Superior temporal gyrus (tissue), 1 donor: ENCODE data around the gene CMTM8.
"Not testable (repeated sequence)": the region's sequence is repeated elsewhere in the genome, so short reads cannot be mapped to it uniquely, and the experiment has no call there.

ENCODE experiments used
- DNase-seq: peaks from one replicate; pipeline ENCODE4 v3.0.0-alpha.2; 2016; ENCODE audit errors: extremely low spot score

The CMTM8 gene

DNA sequence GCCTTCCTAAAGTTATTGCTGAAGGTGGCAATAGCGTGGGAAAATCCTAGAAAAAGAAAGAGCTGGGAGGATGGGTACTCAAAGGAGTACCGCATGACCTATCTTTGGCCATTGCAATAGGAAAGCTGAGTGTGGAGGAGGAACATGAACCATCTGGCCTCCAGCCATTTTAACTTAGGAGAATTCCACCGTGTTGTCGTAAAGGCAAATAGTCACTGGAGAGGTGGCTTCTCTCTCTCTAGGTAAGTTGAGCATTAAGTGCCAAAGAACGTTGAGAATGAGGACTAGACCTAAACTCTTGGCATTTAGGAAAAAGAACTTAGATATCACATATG lies 137.1 kb downstream of the CMTM8 start:
- DNase-seq: no peak

DNA sequence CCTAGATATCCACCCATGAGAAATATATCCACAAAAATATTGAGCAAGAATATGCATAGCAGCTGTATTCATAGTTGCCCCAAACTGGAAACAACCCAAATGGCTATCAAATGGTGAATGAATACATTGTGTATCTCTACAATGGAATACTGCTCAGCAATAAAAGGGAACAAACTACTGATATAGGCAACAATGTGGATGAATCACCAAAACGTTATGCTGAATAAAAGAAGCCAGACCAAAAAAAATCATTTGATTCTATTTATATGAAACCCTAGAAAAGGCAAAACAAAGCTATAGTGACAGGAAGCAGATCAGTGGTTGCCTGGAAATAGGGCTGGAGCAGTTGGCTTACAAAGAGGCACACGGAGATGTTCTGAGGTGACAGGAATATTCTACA lies 137.6 kb downstream of the CMTM8 start:
- DNase-seq: peak; percentile 61

DNA sequence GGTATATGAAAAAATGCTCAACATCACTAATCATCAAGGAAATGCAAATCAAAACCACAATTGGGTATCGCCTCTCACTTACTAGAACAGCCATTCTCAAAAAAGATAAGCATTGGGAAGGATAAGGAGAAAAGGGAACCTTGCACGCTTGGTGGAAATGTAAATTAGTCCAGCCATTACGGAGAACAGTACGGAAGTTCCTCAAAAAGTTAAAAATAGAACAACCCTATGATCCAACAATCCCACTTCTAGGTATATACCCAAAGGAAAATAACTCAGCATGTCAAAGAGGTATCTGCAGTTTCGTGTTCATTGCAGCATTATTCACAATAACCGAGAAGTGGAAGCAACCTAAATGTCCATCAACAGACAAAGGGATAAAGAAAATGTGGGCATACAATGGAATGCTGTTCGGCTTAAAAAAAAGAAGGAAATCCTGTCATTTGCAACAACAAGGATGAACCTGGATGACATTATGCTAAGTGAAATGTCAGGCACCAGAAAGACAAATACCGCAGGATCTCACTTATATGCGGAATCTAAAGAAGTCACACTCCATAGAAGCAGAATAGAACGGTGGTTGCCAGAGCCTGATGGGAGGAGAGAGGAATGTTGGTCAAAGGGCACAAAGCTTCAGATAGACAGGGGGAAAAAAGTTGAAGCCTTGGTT lies 141.5 kb downstream of the CMTM8 start:
- no peak for DNase-seq

DNA sequence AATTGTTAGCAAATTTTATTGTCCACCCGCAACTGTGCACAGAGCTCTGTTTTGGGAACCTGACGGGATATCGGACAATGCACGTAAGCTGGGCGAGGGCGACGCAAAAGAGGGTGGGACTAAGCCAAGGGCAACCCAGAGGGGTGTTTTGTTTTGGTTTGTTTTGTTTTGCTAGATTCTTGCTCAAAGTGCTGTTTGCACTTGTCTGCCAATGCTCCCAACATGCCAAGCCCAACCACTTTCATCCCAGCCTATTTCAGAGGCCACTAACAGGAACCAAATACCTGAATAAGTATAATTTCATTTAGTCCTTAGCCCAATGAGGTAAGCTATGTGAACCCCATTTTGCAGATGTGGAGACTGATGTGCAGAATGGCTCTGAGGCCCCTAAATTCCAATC lies 143.4 kb downstream of the CMTM8 start:
- no peak for DNase-seq

DNA sequence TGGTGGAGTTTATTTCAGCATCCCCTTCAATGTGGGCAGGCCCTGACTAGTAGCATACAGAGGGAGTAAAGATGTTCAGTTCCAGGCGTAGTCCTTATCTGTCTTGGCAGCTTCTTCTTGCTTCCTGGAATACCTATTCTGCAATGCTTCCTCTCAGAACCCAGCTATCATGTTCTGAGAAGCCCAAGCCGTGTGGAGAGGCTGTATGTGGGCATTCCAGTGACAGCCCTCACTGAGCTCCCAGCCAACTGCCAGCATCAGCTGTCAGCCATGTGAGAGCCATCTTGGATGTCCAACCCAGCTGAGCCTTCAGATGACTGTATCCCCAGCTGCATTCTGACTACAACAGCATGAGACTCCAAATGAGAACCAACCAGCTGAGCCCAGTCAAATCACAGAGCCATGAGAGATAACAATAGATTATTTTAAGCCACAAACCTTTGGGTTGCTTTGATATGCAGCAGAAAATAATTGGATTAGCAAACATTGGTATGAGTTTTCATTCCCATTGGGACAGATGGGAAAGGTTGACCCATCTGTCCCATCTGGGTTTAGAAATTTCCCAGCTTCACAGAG lies 144.7 kb downstream of the CMTM8 start:
- DNase-seq: no peak

DNA sequence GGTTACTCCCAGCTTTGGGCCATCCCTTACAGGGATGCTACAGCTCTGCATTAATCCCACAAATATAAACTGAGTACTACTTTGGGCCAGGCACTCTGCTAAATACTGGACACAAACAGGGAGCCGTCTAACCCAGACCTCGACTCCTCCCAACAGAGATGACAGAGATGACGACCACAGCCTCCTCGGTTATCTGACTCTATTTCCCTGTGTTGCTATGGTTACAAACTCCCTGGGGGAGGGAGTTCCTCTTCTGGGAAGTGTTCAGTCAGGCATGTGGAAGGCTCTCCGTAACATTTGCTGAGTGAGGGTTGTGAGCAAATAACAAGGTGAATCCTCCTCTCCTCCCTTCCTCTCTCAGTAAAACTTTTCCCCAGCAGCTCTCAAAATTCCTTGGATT lies 146.5 kb downstream of the CMTM8 start:
- DNase-seq: no peak

DNA sequence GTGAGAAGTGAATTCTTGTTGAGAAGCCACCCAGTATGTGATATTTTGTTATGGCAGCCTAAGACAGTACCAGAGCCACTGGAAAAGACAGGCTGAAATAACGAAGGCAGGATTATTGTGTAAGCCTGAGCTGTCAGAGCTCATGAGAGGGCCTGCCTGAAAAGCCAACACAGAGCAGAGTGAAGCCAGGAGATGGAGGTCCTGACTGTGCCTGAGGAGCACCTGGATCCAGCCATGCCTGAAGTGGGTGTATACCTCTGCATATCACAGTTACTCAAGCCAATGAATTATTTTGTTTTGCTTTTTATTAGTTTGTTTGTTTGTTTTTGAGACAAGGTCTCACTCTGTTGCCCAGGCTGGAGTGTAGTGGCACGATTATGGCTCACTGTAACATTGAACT lies 149.0 kb downstream of the CMTM8 start:
- no peak for DNase-seq

DNA sequence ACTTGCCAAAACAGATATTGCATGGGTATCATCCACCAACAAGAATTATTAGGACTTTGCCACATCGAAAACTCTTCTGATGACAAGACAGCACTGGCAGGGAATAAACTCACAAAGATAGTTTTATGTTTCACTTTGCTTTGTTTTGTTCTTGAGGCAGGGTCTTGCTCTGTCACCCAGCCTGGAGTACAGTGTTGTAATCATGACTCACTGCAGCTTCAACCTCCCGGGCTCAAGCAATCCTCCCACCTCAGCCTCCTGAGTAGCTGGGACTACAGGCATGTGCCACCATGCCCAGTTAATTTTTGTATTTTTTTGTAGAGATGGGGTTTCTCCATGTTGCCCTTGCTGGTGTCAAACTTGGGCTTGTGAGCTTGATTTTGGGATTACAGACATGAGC lies 151.1 kb downstream of the CMTM8 start:
- DNase-seq: not testable (repeated sequence)

DNA sequence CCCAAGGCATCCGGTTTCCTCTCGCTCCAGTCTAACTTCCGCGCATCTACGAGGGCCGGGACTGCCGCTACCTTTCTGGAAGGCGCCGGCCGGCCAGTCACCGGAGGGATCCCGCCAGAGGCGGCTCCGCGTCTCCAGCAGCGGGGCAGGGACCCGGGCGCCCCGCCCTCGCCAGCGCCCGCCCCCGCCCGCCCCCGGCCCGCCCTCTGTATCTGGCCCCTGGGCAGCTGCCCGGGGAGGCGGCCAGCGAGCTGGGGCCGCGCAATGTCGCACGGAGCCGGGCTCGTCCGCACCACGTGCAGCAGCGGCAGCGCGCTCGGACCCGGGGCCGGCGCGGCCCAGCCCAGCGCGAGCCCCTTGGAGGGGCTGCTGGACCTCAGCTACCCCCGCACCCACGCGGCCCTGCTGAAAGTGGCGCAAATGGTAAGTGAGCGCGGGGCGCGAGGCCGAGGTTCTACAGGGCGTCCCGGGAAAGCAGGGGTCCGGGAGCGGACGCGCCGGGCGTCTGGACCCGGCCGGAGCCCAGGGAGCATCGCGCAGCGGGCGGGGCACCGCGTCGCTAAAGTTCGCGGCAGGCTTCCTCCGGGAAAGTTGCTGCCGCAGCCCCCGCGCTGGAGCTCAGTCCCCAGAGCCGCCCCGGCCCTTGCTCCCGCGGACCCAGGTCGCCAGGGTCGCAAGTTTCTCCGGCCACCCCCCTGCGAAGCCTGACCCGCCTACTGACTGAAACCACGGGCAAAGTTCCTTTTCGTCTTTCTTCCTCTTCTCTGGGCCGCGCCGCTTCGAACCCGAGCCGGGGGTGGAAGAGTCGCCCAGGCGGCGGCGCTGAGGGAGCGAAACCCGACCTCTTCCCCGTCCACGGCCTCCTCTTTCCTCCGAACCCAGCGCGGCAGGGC lies 153.4 kb downstream of the CMTM8 start, which contains the start of gene CMTM7:
TSS of gene CMTM7 (plus strand) at position 211 of the 893 bp plus-strand sequence. CDS start at position 265, 54 bp downstream.
- no peak for DNase-seq

DNA sequence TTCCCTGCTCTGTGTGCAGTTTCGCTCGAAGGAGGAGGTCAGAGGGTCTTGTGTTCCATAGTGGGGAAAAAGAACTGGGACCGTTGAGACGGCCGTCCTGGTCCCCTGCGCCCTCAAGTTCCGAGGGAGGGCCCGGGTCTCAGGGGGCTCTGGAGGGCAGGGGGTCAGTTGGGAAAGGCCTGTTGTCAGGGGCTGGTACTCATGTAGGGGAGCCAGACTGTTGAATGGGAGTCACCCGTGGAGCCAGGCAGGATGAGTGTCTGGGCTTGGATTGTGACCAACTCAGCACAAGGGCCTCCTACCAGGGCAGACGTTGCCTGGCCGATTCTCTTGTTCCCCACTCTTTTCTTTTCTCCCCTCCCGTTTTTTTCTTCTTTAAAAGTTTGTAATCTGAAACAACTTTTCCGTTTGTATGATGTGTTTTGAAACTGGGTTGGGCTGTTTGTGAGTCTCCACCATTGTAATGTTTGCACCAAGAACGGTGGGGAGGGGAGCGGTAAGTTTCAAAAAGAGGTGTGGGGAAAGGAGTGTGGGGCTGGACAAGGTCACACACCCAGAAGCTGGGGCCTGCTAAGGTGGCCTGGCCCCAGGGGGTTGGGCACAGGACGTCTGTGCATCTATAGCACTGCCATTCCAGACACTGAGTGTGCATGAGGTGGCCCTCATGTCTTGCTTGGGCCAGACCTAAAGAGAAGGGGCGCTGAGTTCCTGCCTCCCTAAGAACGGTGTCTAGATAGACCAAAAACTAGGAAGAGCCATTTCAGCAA lies 154.2 kb downstream of the CMTM8 start:
- DNase-seq: no peak

DNA sequence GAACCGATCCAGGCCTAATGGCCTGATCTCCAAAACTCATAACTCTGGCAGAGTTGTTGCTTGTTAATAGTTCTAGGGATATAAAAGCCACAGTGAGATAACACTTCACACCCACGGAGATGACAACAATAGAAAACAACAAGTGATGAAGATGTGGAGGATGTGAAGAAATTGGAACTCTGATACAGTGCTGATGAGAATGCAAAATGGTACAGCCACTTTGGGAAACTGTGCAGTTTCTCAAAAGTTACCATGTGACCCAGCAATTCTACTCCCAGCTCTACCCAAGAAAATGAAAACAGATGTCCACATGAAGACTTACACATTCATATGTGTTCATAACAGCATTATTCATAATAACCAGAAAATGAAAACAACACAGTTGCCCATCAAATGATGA lies 157.0 kb downstream of the CMTM8 start:
- DNase-seq: no peak

DNA sequence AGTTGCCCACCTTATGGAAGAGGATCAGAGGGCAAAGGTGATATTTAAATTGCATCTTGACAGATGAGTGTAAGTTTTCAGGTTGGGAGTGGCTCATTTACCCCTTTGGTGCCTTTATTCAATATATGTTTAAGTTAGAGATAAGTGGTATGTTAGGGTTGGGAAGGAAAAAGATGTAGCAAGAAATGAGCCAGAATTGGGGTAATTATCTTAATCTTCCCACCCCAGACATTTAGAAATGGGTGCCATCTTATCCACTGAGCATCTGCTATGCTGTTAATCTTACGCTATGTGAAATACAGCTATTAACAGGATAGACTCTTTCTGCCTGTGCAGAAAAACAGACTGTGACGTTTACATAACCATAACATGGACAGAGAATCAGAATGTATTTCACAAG lies 159.5 kb downstream of the CMTM8 start:
- no peak for DNase-seq

DNA sequence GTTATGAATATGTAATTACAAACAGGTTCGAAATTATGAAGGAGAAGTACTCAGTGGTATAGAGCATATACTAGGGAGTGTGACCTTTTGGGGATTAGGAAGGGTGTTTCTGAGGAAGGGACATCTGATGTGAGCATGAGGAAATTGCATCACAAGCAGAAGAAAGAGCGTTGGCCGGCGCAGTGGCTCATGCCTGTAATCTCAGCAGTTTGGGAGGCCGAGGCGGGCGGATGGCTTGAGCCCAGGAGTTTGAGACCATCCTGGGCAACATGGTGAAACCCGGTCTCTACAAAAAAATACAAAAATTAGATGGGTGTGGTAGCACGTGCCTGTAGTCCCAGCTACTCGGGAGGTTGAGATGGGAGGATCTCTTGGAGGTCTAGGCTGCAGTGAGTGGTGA lies 160.1 kb downstream of the CMTM8 start:
- no peak for DNase-seq

DNA sequence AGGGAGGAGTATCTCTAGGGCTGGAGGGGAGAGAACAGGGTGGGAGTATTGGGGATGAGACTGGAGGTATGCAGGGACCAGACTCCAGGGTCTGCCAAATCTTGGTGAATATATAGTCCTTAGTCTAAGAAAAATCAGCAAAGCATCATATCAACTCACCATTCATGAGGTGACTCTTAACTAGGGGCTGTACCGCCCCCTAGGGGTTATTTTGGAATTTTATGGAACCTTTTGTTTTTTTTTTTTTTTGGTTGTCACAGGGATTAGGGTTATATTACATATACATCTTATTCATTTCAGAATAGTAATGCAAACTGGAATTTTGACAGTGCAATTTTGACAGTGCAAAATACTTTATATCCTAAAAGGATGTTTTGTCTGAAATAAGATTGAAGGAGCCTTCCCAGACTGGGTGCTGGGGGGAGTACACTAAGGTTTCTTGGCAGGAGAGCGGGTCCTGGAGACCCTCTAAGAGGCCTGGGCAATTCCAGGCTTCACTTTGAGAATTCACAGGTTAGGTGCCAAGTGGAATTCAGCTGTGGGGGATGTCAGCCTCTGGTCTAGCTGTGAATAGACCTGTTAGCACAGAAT lies 160.6 kb downstream of the CMTM8 start:
- peak; percentile 82 for DNase-seq

DNA sequence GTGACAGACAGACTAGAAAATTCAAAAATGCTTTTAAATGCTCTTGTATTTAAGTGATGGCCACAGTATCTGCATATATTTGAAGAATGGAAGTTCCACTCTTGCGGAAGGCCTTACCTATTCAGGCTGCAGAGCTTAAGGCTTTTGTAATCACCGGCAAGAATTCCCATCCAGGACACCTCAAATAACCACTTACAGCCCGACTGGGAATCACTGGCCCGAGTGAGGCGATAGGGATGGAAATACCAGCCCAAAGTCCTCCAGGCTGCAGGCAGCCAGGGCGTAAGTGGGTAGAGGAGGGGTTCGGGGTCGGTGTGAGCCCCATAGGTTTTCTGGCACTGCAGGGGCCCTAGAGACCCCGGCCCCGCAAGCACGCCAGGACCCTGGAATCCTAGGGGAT lies 162.6 kb downstream of the CMTM8 start:
- no peak for DNase-seq

DNA sequence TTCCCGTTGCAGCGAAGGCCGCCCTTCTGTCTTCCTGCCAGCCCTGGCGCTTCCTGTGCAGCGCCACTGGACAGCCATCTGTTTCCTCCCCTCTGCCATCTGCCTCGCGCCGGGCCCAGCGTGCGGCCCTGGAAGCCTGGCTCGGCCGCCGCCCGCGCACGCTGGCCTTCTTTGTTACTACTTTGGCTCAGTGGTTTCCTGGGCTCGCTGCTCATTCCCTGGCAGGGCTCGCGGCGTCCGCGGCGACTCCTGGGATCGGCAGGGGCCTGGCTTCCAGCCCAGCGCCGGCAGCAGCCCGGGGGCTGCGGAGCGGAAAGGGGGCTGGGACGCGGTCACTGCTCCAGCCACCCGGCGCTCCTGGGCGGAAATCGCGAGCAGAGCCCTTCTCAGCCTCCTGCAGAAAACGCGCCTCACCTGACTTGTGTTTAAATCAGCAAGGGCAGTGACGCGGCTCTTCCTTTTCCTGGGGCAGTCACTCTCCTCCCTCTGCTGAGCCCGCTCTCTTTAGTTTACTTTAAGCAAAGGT lies 163.1 kb downstream of the CMTM8 start:
- DNase-seq: peak; percentile 49

DNA sequence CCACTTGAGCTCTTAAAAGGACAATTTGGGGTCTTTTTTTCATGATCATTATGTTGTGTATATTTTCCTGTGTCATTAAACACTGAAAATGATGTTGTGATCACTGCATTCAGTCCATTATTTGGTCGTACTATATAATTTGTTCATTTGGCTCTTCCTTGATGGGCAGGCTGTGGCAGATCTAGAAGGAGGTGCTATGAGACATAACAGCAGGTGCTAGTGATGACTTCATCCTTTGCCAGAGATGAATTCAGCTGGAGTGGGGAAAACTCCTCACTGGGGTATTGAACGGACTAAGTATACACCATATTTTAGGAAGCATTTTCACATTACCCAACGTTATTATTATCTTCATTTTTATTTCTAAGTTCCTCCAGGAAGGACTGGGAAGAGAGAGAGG lies 165.2 kb downstream of the CMTM8 start:
- no peak for DNase-seq

DNA sequence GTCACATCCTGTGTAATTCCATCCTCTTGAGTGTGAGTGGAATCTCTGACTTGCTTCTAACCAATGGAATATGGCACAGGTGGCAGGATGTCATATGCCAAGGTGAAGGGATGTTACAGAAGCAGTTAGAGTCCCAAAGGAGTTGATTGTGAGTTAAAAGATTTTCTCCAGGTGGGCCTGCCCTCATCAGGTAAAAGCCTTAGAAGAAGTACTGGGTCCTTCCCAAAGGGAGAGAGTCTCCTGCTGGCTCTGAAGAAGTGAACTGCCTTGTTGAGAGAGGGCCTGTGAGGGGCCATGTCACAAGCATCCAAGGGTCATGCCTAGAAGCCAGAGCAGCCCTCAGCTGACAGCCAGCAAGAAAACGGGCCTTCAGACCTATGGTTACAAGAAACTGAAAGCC lies 166.2 kb downstream of the CMTM8 start:
- no peak for DNase-seq

DNA sequence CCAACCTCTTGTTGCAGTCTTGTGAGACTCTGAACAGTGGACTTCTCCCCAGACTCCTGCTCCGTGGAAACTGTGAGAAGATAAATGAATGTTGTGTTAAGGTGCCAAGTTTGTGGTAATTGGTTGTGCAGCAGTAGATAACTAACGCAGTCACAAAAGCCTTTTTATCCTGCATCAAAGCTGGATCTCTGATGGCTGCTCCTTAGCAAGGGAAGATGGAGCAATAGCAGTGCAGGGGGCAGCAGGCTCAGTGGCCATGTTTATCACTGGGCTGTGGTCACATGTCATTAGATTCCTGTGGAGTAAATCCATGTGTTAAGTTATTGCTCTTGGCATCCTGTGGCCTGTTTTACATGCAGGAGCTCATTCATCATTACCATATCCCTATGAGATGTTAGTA lies 166.7 kb downstream of the CMTM8 start:
- DNase-seq: no peak

DNA sequence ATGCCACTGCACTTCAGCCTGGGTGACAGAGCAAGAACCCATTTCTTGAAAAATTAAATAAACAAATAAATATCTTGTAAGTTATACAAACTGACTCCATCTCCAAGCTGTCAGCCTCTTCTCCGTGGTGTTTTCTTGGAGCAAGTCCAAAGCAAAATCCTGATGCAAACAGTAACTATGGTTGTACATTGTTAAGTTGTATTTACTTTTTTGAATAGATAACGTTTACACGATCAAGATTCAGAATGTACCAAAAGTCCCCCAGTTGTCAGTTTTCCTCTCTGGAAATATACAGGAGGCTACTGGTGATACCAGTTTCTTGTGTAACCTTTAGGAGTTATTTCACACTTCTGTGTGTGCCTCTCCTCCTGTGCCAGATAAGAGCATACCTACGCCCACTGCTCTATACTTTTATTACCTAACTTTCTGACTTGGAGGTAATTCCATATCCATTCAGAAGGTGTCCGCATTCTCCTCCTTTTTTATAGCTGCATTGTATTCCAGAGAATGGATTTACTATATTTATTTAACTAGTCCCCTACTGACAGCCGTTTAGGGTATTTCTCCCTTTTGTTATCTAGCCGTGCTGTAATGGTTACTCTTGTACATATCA lies 167.3 kb downstream of the CMTM8 start:
- DNase-seq: no peak
